AG09319 (cell line): ENCODE data around the gene HERC2.
"Not testable (repeated sequence)": the region's sequence is repeated elsewhere in the genome, so short reads cannot be mapped to it uniquely, and the experiment has no call there.

Source experiments
- DNase-seq: peaks from one replicate; pipeline ENCODE4 v3.0.0-alpha.2; 2010; ENCODE audit warnings: low read depth; ENCODE audit errors: extremely low read depth

Gene HERC2, protein sequence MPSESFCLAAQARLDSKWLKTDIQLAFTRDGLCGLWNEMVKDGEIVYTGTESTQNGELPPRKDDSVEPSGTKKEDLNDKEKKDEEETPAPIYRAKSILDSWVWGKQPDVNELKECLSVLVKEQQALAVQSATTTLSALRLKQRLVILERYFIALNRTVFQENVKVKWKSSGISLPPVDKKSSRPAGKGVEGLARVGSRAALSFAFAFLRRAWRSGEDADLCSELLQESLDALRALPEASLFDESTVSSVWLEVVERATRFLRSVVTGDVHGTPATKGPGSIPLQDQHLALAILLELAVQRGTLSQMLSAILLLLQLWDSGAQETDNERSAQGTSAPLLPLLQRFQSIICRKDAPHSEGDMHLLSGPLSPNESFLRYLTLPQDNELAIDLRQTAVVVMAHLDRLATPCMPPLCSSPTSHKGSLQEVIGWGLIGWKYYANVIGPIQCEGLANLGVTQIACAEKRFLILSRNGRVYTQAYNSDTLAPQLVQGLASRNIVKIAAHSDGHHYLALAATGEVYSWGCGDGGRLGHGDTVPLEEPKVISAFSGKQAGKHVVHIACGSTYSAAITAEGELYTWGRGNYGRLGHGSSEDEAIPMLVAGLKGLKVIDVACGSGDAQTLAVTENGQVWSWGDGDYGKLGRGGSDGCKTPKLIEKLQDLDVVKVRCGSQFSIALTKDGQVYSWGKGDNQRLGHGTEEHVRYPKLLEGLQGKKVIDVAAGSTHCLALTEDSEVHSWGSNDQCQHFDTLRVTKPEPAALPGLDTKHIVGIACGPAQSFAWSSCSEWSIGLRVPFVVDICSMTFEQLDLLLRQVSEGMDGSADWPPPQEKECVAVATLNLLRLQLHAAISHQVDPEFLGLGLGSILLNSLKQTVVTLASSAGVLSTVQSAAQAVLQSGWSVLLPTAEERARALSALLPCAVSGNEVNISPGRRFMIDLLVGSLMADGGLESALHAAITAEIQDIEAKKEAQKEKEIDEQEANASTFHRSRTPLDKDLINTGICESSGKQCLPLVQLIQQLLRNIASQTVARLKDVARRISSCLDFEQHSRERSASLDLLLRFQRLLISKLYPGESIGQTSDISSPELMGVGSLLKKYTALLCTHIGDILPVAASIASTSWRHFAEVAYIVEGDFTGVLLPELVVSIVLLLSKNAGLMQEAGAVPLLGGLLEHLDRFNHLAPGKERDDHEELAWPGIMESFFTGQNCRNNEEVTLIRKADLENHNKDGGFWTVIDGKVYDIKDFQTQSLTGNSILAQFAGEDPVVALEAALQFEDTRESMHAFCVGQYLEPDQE (N-terminal part only)

DNA sequence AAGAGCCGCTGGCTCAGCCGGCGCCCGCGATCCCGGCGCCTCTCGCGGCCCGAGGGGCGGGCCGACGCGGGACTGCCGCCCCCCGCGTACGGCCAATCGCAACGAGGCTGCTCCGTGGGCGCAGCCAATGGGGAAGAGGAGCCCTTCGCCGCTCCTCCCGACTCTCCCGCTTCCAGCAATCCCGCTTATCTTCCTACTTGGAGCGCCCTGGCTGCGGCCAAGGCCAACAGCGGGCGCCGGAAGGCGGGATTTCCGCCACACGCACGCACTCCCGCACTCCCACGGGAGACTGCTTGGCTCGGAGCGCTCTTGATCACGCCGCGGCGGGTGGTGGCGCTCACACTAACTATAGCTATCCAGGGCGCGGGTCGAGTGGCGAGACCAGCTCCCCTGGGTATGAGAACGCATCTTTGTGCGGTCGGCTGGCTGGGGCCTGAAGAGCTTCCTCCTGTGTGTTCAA lies at the start of gene HERC2:
Gene HERC2 (minus strand): TSS at position 51 of the 460 bp plus-strand sequence. CDS start 746 bp downstream, outside the sequence.
- not testable (repeated sequence) for DNase-seq

DNA sequence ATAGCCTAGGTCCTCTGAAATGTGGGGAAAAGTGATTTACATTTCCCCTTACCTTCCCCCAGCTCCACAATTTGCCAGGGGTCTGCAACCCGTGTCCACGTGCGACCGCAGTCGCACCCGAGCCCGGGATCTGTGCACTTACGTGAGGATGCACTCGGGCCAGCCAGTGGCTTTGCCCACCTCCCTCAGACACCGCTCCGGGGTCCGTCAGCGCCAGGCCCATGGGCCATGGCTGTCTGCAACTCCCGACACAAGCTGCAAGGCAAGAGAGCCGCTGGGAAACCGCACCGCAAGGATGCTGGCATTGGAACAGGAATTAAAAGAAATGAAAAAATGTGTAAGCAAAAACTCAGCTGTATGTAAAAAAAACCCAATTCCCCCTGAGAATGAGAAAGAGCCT lies 43.5 kb upstream of the HERC2 start:
- DNase-seq = not testable (repeated sequence)

DNA sequence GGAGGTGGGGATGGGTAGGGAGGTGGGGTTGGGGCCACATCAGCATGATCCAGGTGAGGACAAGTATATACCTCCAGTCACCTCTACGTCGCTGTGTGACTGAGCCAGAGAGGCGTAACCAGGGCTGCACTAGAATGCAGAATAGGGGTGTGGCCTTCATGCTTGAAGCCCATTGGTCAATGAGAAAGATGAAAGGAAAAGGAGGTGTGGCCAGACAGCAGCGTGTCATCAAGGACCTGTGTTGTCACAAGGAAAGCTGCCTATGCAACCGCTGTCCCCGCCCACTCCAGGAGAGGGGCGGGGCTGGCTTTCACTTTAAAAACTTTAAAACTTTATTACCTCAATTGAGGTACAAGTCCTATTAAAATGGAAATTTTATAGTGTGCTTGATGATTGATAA lies 36.0 kb upstream of the HERC2 start, which contains the start of gene GOLGA6L24:
Gene GOLGA6L24 (minus strand): TSS at position 101 of the 400 bp plus-strand sequence. CDS start 61 bp downstream, at position 40.
- DNase-seq = not testable (repeated sequence)

DNA sequence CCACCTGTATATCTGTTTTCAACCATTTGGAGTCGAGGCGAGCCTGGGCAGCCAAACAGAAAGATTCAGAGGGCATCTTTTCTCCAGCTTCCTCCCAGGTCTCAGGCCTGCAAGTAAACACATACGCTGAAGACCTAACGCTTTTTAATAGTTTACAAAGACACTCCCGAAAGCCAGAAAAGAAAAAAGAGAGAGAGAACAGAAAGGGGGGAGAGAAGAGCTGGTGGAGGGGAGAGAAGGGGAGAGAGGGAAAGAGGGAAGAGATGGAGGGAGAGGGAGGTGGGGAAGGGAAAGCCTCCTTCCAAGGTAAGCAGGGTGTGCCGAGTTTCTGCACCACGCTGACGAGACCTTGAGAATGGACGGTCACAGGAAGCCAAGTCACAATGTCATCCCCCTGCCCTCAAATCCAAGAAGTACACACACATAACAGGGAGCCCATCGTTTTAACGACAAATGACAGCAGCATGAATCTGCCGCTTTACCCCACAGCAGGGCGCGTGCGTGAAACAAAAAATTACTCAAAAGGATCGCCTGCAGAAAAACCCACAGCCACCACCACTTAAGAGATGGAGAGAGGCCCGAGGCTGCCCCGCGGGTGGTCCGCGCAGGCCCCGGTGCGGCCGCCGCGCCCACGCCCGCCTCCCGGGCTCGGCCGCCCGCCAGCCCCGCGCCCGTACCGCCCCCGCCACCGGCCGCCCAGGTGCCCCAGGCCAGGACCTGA lies 461 bp downstream of the HERC2 start:
- DNase-seq = not testable (repeated sequence)

DNA sequence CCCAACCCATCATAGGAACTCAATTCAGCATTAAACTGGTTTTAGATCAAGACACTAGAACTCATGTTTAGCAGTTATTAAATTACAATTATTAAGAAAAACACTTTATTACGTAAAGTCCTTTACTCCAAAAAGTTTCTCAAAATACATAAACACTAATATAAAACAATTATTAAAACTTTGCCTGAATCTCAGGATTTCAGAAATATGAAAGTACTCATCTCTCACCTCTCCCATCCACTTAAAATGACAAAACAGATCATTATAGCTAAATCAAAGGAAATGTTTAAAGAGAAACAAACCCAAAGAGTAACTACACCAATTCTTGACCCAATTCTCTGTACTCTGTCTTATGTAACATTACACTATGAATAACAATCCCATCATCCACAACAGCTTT lies 2.3 kb downstream of the HERC2 start:
- DNase-seq = not testable (repeated sequence)

DNA sequence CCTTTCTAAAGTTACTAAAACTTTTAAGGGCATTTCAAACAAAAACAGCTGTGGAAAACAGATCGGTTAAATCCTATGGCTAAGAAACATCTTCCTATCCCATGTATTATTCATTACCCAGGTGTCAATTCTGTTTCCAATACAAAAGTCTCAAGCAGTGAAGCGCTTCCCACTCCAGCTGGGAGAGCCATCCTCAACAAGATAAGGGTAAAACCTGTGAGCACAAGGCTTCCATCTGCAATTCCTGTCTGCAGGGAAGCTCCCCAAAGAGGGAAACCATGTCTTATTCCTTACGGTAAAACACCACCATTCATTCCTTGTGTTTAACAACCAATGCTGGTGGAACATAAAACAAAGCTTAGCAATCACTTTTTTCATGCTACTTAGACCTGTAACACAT lies 3.2 kb downstream of the HERC2 start:
- not testable (repeated sequence) for DNase-seq

DNA sequence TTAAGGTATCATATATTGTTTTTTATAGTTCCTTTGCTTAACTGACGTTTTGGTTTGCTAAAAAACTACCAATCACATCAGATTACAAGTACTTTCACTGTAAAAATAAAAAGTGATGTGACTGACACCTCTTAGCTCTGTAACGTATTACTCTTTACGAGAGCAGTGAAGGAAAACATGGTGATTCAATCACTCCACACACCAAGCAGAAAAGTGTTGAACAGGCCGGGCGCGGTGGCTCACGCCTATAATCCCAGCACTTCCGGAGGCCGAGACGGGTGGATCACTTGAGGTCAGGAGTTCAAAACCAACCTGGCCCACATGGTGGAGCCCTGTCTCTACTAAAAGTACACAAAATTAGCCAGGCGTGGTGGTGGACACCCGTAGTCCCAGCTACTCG lies 3.9 kb downstream of the HERC2 start:
- DNase-seq = not testable (repeated sequence)

DNA sequence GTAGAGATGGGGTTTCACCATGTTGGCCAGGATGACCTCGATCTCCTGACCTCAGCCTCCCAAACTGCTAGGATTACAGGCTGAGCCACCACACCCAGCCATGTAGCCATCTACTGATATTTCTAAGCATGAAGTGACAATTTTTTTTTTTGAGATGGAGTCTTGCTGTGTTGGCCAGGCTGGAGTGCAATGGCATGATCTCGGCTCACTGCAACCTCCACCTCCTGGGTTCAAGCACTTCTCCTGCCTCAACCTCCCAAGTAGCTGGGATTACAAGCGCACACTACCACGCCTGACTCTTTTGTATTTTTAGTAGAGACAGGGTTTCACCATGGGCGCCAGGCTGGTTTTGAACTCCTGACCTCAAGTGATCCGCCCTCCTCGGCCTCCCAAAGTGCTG lies 5.0 kb downstream of the HERC2 start:
- not testable (repeated sequence) for DNase-seq

DNA sequence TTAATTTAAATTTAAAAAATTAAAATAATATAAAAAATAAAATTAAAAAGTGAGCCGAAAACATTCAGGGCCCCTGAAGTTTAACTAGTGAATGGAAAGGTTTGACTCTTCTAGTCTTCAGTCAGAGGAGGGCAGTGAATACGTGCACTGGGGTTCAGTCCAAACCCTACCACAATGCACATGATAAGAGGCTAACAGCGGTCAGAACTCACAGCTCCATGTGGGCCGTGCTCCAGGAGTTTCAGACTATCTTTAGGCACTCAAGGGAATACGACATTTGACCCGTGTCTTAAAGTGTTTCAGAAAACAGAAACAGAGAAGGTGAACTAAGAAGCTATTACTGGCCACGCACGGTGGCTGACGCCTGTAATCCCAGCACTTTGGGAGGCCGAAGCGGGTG lies 11.5 kb downstream of the HERC2 start:
- DNase-seq = not testable (repeated sequence)

DNA sequence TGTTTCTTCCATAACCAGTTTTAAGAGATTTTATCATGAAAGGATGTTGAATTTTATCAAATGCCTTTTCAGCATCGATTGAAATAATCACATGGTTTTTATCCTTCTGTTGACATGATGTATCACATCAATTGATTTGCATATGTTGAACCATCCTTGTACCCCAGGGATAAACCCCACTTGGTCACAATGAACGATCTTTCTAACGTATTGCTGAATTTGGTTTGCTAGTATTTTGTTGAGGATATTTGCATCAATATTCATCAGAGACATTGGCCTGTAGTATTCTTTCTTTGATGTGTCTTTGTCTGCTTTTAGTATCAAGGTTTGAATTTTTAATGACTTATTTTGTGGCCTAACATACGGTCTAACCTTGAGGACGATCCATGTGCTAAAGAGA lies 13.3 kb downstream of the HERC2 start:
- DNase-seq = not testable (repeated sequence)

DNA sequence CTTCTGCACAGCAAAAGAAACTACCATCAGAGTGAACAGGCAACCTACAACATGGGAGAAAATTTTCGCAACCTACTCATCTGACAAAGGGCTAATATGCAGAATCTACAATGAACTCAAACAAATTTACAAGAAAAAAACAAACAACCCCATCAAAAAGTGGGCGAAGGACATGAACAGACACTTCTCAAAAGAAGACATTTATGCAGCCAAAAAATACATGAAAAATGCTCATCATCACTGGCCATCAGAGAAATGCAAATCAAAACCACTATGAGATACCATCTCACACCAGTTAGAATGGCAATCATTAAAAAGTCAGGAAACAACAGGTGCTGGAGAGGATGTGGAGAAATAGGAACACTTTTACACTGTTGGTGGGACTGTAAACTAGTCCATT lies 16.3 kb downstream of the HERC2 start:
- not testable (repeated sequence) for DNase-seq

DNA sequence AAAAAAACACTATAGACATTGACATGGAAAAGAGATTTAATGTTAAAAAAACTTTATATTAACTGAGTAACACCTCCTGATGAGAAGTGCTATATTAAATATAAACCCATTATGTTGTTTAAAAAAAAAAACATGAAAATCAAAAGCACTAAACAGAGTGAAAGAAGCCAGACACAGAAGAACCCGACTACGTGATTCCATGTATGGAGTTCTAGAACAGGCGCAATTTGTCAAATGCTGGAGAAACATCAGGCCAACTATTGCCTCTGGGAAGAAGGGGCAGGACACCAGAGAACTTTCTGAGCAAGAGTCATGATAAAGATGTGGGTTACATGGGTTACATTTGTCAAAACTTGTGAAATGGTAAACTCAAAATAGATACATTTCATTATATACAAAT lies 24.5 kb downstream of the HERC2 start:
- not testable (repeated sequence) for DNase-seq

DNA sequence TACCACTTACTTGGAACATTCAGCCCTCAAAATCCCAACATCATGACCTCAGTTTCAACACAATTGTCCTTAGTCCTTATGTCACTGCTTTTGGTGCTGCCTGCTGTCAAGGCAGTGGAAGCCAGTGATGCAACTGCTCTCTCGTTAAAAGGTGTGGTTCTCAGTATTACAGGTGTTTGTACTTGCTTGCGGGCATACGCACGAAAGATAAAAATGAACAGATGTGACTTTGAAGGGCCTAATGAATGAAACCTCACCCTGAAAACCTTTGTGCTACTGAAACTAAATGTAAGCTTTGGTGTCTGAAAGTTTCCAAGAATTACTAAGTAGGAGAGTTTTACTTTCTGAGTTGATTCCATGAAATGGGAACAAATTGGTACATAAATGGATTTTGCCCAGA lies 25.2 kb downstream of the HERC2 start:
- not testable (repeated sequence) for DNase-seq

DNA sequence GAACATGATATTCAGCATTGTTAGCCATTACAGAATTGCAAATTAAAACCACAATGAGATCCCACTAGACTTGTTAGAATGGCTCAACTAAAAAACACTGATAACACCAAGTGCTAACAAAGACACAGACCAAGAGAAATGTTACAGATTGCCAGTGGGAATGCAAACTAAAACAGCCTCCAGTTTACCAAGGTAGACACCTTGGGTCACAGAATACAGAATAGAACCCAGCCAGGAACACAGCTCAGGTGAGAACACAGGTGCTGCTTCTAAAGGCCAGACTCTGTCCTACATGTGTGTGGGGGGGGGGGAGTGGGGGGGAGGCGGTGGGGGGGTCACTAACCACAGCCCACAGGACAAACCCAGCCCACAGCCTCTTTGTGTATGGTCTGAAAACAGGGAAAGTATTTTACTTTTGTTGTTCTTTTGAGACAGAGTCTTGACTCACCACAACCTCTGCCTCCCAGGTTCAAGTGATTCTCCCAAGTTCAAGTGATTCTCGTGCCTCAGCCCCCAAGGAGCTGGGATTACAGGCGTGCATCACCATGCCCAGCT lies 26.9 kb downstream of the HERC2 start:
- DNase-seq = not testable (repeated sequence)

DNA sequence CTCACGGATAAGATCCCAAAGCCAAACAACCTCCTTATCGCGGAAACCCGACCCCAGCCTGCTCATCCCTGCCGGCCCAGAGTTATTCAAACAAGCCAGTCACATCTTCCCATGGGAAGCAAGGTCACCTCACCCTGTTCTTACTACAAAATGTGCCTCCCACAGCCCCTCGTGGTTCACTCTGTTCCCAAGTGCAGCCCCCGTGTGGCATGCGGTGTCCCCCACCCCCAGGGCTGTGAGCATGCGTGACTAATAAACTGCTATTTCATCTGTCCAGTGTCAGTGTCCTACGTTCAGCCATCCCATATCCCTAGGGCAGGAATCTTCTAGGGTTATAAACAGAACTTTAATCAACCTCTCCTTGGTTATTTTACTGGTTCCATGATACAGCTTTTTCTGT lies 27.4 kb downstream of the HERC2 start:
- DNase-seq = not testable (repeated sequence)
